ENCODE results near the gene ZNF775.

ZNF775 gene

GRCh38 chr7:150388709-150389531 is 9.8 kb downstream of the ZNF775 start:
- H3K9me3 ChIP-seq (ENCODE audit: insufficient read depth, low read length, severe bottlenecking): no peaks in the 10 kb centered on the region
- TF ChIP-seq CTCF (IDR thresholded peaks at IDR 0.05; ENCODE audit: borderline replicate concordance, extremely low read depth, low read length, poor library complexity, severe bottlenecking) (no peak), EZH2 (IDR thresholded peaks at IDR 0.05; ENCODE audit: borderline replicate concordance, low read depth, low read length, severe bottlenecking) (no peak)
- no peak overlapping the region for H3K27ac ChIP-seq (ENCODE audit: low read length)
- peaks cover 8% of the 10 kb centered on the region for H4K20me1 ChIP-seq (ENCODE audit: insufficient read depth, low read length)
- ATAC-seq (ENCODE audit: insufficient read depth, low read depth): no peak
- no peaks in the 10 kb centered on the region for H3K4me1 ChIP-seq (ENCODE audit: insufficient read depth, low read length)
- H3K27me3 ChIP-seq (ENCODE audit: insufficient read depth, low read length, poor library complexity): no peaks in the 10 kb centered on the region
- H3K4me2 ChIP-seq (ENCODE audit: insufficient read depth, low read length): no peak overlapping the region
- H3K9ac ChIP-seq (ENCODE audit: low read depth, low read length): no peak overlapping the region
- H3K36me3 ChIP-seq (ENCODE audit: insufficient read depth, low read length): peaks cover 45% of the 10 kb centered on the region
- DNase-seq: no peak
- H2AFZ ChIP-seq (ENCODE audit: low read depth, low read length): no peak overlapping the region
- no peak overlapping the region for H3K4me3 ChIP-seq (ENCODE audit: low read depth in 1 of 2, low read length in 2 of 2)
- H3K79me2 ChIP-seq (ENCODE audit: insufficient read depth, low read length): peaks cover 33% of the 10 kb centered on the region

- no peak overlapping the region for H3K4me2 ChIP-seq (ENCODE audit: insufficient read depth, low read length)
- H3K27me3 ChIP-seq (ENCODE audit: insufficient read depth, low read length, poor library complexity): no peaks in the 10 kb centered on the region
- no peak for DNase-seq
- H3K79me2 ChIP-seq (ENCODE audit: insufficient read depth, low read length): peaks cover 27% of the 10 kb centered on the region
- H3K4me1 ChIP-seq (ENCODE audit: insufficient read depth, low read length): no peaks in the 10 kb centered on the region
- H3K4me3 ChIP-seq (ENCODE audit: low read depth in 1 of 2, low read length in 2 of 2): no peak overlapping the region
- H3K9me3 ChIP-seq (ENCODE audit: insufficient read depth, low read length, severe bottlenecking): no peaks in the 10 kb centered on the region
- H3K36me3 ChIP-seq (ENCODE audit: insufficient read depth, low read length): peaks cover 44% of the 10 kb centered on the region
- no peak overlapping the region for H3K27ac ChIP-seq (ENCODE audit: low read length)
- no peak overlapping the region for H2AFZ ChIP-seq (ENCODE audit: low read depth, low read length)
- TF ChIP-seq EZH2 (IDR thresholded peaks at IDR 0.05; ENCODE audit: borderline replicate concordance, low read depth, low read length, severe bottlenecking) (no peak), CTCF (IDR thresholded peaks at IDR 0.05; ENCODE audit: borderline replicate concordance, extremely low read depth, low read length, poor library complexity, severe bottlenecking) (no peak)
- ATAC-seq (ENCODE audit: insufficient read depth, low read depth): no peak
- peaks cover 4% of the 10 kb centered on the region for H4K20me1 ChIP-seq (ENCODE audit: insufficient read depth, low read length)
- H3K9ac ChIP-seq (ENCODE audit: low read depth, low read length): no peak overlapping the region
Observed at GRCh38 chr7:150389532-150389816, 10.3 kb downstream of the ZNF775 start.

GRCh38 chr7:150390205-150390604 is 11.1 kb downstream of the ZNF775 start:
- H2AFZ ChIP-seq (ENCODE audit: low read depth, low read length): no peak overlapping the region
- ATAC-seq (ENCODE audit: insufficient read depth, low read depth): no peak
- H4K20me1 ChIP-seq (ENCODE audit: insufficient read depth, low read length): no peaks in the 10 kb centered on the region
- no peak for DNase-seq
- H3K9me3 ChIP-seq (ENCODE audit: insufficient read depth, low read length, severe bottlenecking): no peaks in the 10 kb centered on the region
- H3K4me3 ChIP-seq (ENCODE audit: low read depth in 1 of 2, low read length in 2 of 2): no peak overlapping the region
- TF ChIP-seq CTCF (IDR thresholded peaks at IDR 0.05; ENCODE audit: borderline replicate concordance, extremely low read depth, low read length, poor library complexity, severe bottlenecking): no peak
- TF ChIP-seq EZH2 (IDR thresholded peaks at IDR 0.05; ENCODE audit: borderline replicate concordance, low read depth, low read length, severe bottlenecking): no peak
- H3K4me1 ChIP-seq (ENCODE audit: insufficient read depth, low read length): no peaks in the 10 kb centered on the region
- no peak overlapping the region for H3K9ac ChIP-seq (ENCODE audit: low read depth, low read length)
- no peak overlapping the region for H3K27ac ChIP-seq (ENCODE audit: low read length)
- H3K27me3 ChIP-seq (ENCODE audit: insufficient read depth, low read length, poor library complexity): no peaks in the 10 kb centered on the region
- no peak overlapping the region for H3K4me2 ChIP-seq (ENCODE audit: insufficient read depth, low read length)
- H3K79me2 ChIP-seq (ENCODE audit: insufficient read depth, low read length): peaks cover 20% of the 10 kb centered on the region
- H3K36me3 ChIP-seq (ENCODE audit: insufficient read depth, low read length): peaks cover 39% of the 10 kb centered on the region

All from DND-41 (cell line).